GM18508 (cell line): ENCODE measurements around the gene CTNNAL1.

Experiments
- ATAC-seq: cut with Tn5 transposase; IDR thresholded peaks from one replicate; pipeline ENCODE4 v1.9.1; 2021; ENCODE audit warnings: moderate number of reproducible peaks; ENCODE audit not compliant: insufficient read depth, unreplicated experiment

CTNNAL1 gene

GRCh38 chr9:108894225-108894997 lies 118.9 kb downstream of the CTNNAL1 start:
- ATAC-seq: no peak
